Heart left ventricle (tissue), 16 donors: ENCODE data around the gene PHIP. TPM values are rescaled to one million over a fixed set of nuclear protein-coding genes. Genes with fewer than 3 reads are reported as not detected.

Source experiments
- ATAC-seq, 4 donors: fragments of 200-7000 bp; cut with Tn5 transposase; one replicate each; pipeline ENCODE4 v1.9.1; 2020 to 2022; ENCODE audit warnings: moderate library complexity in 4 of 4, mild to moderate bottlenecking in 3 of 4, moderate number of reproducible peaks in 1 of 4
- DNase-seq, 5 donors: peaks; one replicate each; pipeline ENCODE4 v3.0.0-alpha.2; 2020
- H3K27ac ChIP-seq, 12 donors: fragments of 200-600 bp; sonication (generic) in 4 of 12; one replicate each; pipeline versions ENCODE4 v1.5.0 to v1.8.0; 2016 to 2022; ENCODE audit warnings: mild to moderate bottlenecking in 2 of 12
- H3K27me3 ChIP-seq, 9 donors: fragments of 200-600 bp; sonication (generic) in 2 of 9; one replicate each; pipeline versions ENCODE4 v1.5.1 to v1.8.0; 2016 to 2022; ENCODE audit warnings: mild to moderate bottlenecking in 3 of 9
- H3K36me3 ChIP-seq, 9 donors: fragments of 200-600 bp; sonication (generic) in 2 of 9; one replicate each; pipeline versions ENCODE4 v1.5.0 to v1.8.0; 2018 to 2022; ENCODE audit warnings: mild to moderate bottlenecking in 2 of 9
- H3K4me1 ChIP-seq, 12 donors: fragments of 200-600 bp; sonication (generic) in 4 of 12; one replicate each; pipeline versions ENCODE4 v1.5.0 to v1.8.0; 2016 to 2022; ENCODE audit warnings: mild to moderate bottlenecking in 3 of 12
- H3K4me3 ChIP-seq, 12 donors: fragments of 200-600 bp; sonication (generic) in 4 of 12; one replicate each; pipeline versions ENCODE4 v1.5.0 to v1.8.0; 2017 to 2022; ENCODE audit warnings: mild to moderate bottlenecking in 9 of 12, moderate library complexity in 4 of 12
- H3K9me3 ChIP-seq, 12 donors: fragments of 200-600 bp; sonication (generic) in 4 of 12; one replicate each; pipeline versions ENCODE4 v1.5.0 to v1.8.0; 2016 to 2022; ENCODE audit warnings: mild to moderate bottlenecking in 1 of 12
- POLR2A ChIP-seq, 2 donors: fragments of 450-650 bp; IDR thresholded peaks; one replicate each; pipeline ENCODE4 v1.6.1; 2017; ENCODE audit warnings: antibody characterized with exemption in 2 of 2, mild to moderate bottlenecking in 2 of 2, moderate library complexity in 2 of 2
- WGBS, 4 donors: extraction: QIAGEN DNeasy Blood & Tissue Kit in 2 of 4; methylation state at CpG; one replicate each; pipeline versions ENCODE4 v1.1.5 to v1.1.7; 2013 to 2018; 5-methylcytosine and 5-hydroxymethylcytosine counted together
- intact Hi-C, 10 donors: fragments of 100-400 bp; cut with DNase I; formaldehyde crosslinking; loops; one replicate each; pipeline versions ENCODE4 v1.11.1 to v1.14.2; 2022
- polyA plus RNA-seq, 2 donors: library from polyadenylated mRNA; stranded (reverse); fragments of 200-250 nt; gene quantifications; one replicate each; pipeline ENCODE4 v1.2.3, GENCODE V29; 2013
- total RNA-seq, 9 donors: library from RNA; depleted of rRNA in 2 of 9; stranded (reverse); fragments of >200 nt in 2 of 9; fragmentation: NEBNext Ultra II Directional in 3 of 9; extraction: Animal tissue kit (Norgen Biotek cat#: 25700) in 3 of 9; gene quantifications; one replicate each; pipeline versions ENCODE4 v1.1.0 to v1.2.4, GENCODE V29; 2016 to 2023
- TF ChIP-seq, protein P1 (sequence below), 12 donors: fragments of 200-600 bp; sonication (generic) in 4 of 12; IDR thresholded peaks; one replicate each; pipeline versions ENCODE4 v1.5.0 to v1.8.0; 2018 to 2022; ENCODE audit warnings: antibody characterized with exemption in 12 of 12, mild to moderate bottlenecking in 5 of 12
- donor health status: ischemic (EF 13 %, LVEDD 7.1; RV severe dilation, severe dysfunction).
- donor health status: healthy with polysubstance abuse.
- donor health status: DM: no; HTN: yes; CAD: no.
- donor health status: DM: no; HTN: no; CAD: no.
- donor health status: ischemic (EF 25% LVEDD 6.9; RV normal size, moderate dysfunction).
- donor health status: ischemic (EF 25% LVEDD 5.7; RV mildly dilated, moderate dysfunction).
- donor health status: healthy.
- donor health status: DM: yes; HTN: yes; CAD: no.
- donor health status: ischemic (EF 35%, LVEDD 5.7; RV mildly dilated, moderate dysfunction).
- donor health status: nonischemic (EF 11% LVEDD 7.7; RV severe dilation, severe dysfunction).
- donor health status: DM: yes; HTN: yes; CAD: no.
- donor health status: PGD.
- donor health status: ischemic (EF 29% LVEDD 5.4; RV normal size, mild dysfunction).
- donor health status: nonischemic (EF 23%, LVEDD 6.1; RV moderate dilation, normal function).

The PHIP gene
- total and polyA plus RNA-seq, 11 donors, result 5.6 to 18.9 (median 12.5) TPM

- H3K27ac ChIP-seq, result peak overlapping the region; percentile 88 to 99 (median 96)
- DNase-seq, result peak; percentile 87 to 95 (median 93)
- H3K4me3 ChIP-seq, result peak overlapping the region; percentile 50 to 94 (median 84)
- peak in 1 of 2 donors; percentile 46 for TF ChIP-seq POLR2A (IDR thresholded peaks at IDR 0.05)
- TF ChIP-seq, protein P1, sequence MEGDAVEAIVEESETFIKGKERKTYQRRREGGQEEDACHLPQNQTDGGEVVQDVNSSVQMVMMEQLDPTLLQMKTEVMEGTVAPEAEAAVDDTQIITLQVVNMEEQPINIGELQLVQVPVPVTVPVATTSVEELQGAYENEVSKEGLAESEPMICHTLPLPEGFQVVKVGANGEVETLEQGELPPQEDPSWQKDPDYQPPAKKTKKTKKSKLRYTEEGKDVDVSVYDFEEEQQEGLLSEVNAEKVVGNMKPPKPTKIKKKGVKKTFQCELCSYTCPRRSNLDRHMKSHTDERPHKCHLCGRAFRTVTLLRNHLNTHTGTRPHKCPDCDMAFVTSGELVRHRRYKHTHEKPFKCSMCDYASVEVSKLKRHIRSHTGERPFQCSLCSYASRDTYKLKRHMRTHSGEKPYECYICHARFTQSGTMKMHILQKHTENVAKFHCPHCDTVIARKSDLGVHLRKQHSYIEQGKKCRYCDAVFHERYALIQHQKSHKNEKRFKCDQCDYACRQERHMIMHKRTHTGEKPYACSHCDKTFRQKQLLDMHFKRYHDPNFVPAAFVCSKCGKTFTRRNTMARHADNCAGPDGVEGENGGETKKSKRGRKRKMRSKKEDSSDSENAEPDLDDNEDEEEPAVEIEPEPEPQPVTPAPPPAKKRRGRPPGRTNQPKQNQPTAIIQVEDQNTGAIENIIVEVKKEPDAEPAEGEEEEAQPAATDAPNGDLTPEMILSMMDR (IDR thresholded peaks at IDR 0.05), result no peak
- peak; percentile 79 to 89 (median 86) for ATAC-seq
- H3K4me1 ChIP-seq, result peaks cover 8 to 55% (median 36%) of the 10 kb centered on the region in 12 donors
- H3K27me3 ChIP-seq, result no peaks in the 10 kb centered on the region
- 0 to 1% (median 1%) methylated on average over 48 to 79 of the region's 79 CpGs for WGBS, 4 donors
- intact Hi-C loops, result loop anchor here in 9 of 10 donors (1.0 to 10.0 kb wide), 9 partner anchors 155 to 468 kb away; partner anchors contain the start of genes HMGN3 (in 7 of the 9) and LCA5 (in 4 of the 9)
- peaks cover 0 to 3% (median 0%) of the 10 kb centered on the region in 9 donors for H3K36me3 ChIP-seq
- H3K9me3 ChIP-seq, result no peaks in the 10 kb centered on the region
Measured at GRCh38 chr6:79076782-79077641, 1.0 kb downstream of the PHIP start.

GRCh38 chr6:79076160-79076559, 1.9 kb downstream of the PHIP start:
- WGBS, 4 donors, result 3 to 9% (median 5%) methylated on average over 5 of the region's 5 CpGs
- no peak for ATAC-seq
- TF ChIP-seq POLR2A (IDR thresholded peaks at IDR 0.05), result no peak
- TF ChIP-seq, protein P1 (IDR thresholded peaks at IDR 0.05), result no peak
- H3K27me3 ChIP-seq, result no peaks in the 10 kb centered on the region
- H3K9me3 ChIP-seq, result no peaks in the 10 kb centered on the region
- no peak for DNase-seq
- peak overlapping the region; percentile 12 to 94 (median 84) for H3K4me3 ChIP-seq
- peaks cover 8 to 63% (median 38%) of the 10 kb centered on the region in 12 donors for H3K4me1 ChIP-seq
- H3K27ac ChIP-seq, result peak overlapping the region in 11 of 12 donors; percentile 27 to 99 (median 97)
- intact Hi-C loops, result loop anchor here in 8 of 10 donors (2.0 to 10.0 kb wide), 8 partner anchors 156 to 469 kb away; partner anchors contain the start of genes HMGN3 (in 6 of the 8) and LCA5 (in 4 of the 8)
- peaks cover 0 to 3% (median 0%) of the 10 kb centered on the region in 9 donors for H3K36me3 ChIP-seq

GRCh38 chr6:79073888-79074287, 4.2 kb downstream of the PHIP start:
- Histone ChIP-seq H3K9me3 (no peaks in the 10 kb centered on the region), H3K36me3 (peaks cover 0 to 4% (median 0%) of the 10 kb centered on the region in 9 donors), H3K27ac (peak overlapping the region in 2 of 12 donors; percentile 17 to 89), H3K27me3 (no peaks in the 10 kb centered on the region), H3K4me3 (no peak overlapping the region), H3K4me1 (peaks cover 8 to 71% (median 40%) of the 10 kb centered on the region in 12 donors)
- TF ChIP-seq, protein P1 (IDR thresholded peaks at IDR 0.05), result no peak
- TF ChIP-seq POLR2A (IDR thresholded peaks at IDR 0.05), result no peak
- ATAC-seq (no peak), DNase-seq (no peak)
- WGBS, 4 donors, result 75 to 92% (median 88%) methylated on average over 1 of the region's 1 CpG
- intact Hi-C loops, result loop anchor here in 5 of 10 donors (10.0 kb wide), 4 partner anchors 161 to 471 kb away; partner anchors contain the start of genes LCA5 (in 2 of the 5) and HMGN3 (in 1 of the 5)
